Vagina (tissue), 2 donors: ENCODE results near the gene BTLA.

Source experiments
- POLR2AphosphoS5 ChIP-seq, 2 donors: sonication (generic); formaldehyde crosslinking; IDR thresholded peaks; one replicate each; pipeline ENCODE4 v1.9.0; 2017; ENCODE audit warnings: antibody characterized with exemption in 2 of 2, mild to moderate bottlenecking in 2 of 2, low read depth in 1 of 2; ENCODE audit not compliant: insufficient read depth in 1 of 2
- TF ChIP-seq, protein P1 (sequence below), 3 experiments: fragments of 450-650 bp in 2 of 3; fragments of 200-600 bp in 1 of 3; sonication (generic) in 1 of 3; IDR thresholded peaks; one replicate each; pipeline ENCODE4 v1.5.1; 2017 to 2019; ENCODE audit warnings: antibody characterized with exemption in 3 of 3, mild to moderate bottlenecking in 2 of 3, moderate library complexity in 2 of 3

DNA sequence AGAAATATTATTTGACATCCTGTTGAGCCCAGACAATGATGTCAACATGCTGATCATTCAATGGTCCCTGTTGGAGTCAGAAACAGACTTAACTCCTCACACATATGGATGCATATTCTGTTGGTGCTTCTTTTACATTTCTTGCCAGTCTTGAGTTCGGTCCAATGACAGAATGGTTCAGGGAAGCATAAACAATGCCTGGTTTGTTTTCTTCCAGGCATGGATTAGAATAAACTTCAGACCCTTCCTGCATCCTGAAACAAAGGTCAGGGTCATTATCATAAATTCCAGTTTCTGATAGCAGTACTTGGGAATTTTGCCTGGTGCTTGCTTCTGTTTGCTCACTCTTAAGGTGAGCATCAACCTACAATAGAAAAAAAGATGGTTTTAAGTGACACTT is 33.3 kb downstream of the BTLA start:
- TF ChIP-seq, protein P1, sequence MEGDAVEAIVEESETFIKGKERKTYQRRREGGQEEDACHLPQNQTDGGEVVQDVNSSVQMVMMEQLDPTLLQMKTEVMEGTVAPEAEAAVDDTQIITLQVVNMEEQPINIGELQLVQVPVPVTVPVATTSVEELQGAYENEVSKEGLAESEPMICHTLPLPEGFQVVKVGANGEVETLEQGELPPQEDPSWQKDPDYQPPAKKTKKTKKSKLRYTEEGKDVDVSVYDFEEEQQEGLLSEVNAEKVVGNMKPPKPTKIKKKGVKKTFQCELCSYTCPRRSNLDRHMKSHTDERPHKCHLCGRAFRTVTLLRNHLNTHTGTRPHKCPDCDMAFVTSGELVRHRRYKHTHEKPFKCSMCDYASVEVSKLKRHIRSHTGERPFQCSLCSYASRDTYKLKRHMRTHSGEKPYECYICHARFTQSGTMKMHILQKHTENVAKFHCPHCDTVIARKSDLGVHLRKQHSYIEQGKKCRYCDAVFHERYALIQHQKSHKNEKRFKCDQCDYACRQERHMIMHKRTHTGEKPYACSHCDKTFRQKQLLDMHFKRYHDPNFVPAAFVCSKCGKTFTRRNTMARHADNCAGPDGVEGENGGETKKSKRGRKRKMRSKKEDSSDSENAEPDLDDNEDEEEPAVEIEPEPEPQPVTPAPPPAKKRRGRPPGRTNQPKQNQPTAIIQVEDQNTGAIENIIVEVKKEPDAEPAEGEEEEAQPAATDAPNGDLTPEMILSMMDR (IDR thresholded peaks at IDR 0.05): no peak
- TF ChIP-seq POLR2AphosphoS5 (IDR thresholded peaks at IDR 0.05; ENCODE audit: insufficient read depth in 1 of 2, low read depth in 1 of 2): no peak
